CD4-positive, alpha-beta T cell (primary cell): ENCODE measurements around the gene SLC25A1. TPM values are rescaled to one million over a fixed set of nuclear protein-coding genes. Genes with fewer than 3 reads are reported as not detected.

Experiments
- ATAC-seq: fragments of 200-7000 bp; cut with Tn5 transposase; one replicate; pipeline ENCODE4 v1.10.0; 2022; ENCODE audit warnings: mild to moderate bottlenecking; ENCODE audit not compliant: poor library complexity
- CTCF ChIA-PET: fragments of 350-600 bp; sonication (Branson Sonifier 250); formaldehyde crosslinking; loops from one replicate; lab custom pipeline; 2021; ENCODE audit warnings: antibody characterized with exemption, inconsistent platforms; lab: Charles Lee
- POLR2A ChIA-PET: fragments of 350-600 bp; sonication (Branson Sonifier 250); formaldehyde crosslinking; loops from one replicate; lab custom pipeline; 2021; ENCODE audit warnings: antibody characterized with exemption, inconsistent platforms; lab: Charles Lee
- DNase-seq, 14 experiments: peaks; one replicate each; pipeline ENCODE4 v3.0.0-alpha.2; 2013 to 2020; ENCODE audit warnings: mixed read lengths in 2 of 14
- H3K27ac ChIP-seq, 2 donors: one replicate each; pipeline versions ENCODE4 v1.5.1 to v1.7.0; 2013; ENCODE audit warnings: low read length in 2 of 2, low read depth in 1 of 2, mild to moderate bottlenecking in 1 of 2
- H3K27me3 ChIP-seq, 2 experiments: 1 replicate in 1 of 2; 2 replicates in 1 of 2; pipeline versions ENCODE4 v1.6.1 to v1.7.0; 2013; ENCODE audit warnings: low read length in 2 of 2, control low read depth in 1 of 2, mild to moderate bottlenecking in 1 of 2, moderate library complexity in 1 of 2; ENCODE audit not compliant: insufficient read depth in 2 of 2, control insufficient read depth in 1 of 2
- H3K36me3 ChIP-seq: one replicate; pipeline ENCODE4 v1.6.1; 2013; ENCODE audit warnings: low read length, control low read depth; ENCODE audit not compliant: insufficient read depth
- H3K4me1 ChIP-seq: one replicate; pipeline ENCODE4 v1.6.1; 2013; ENCODE audit warnings: low read length, control low read depth; ENCODE audit not compliant: insufficient read depth
- H3K4me3 ChIP-seq: one replicate; pipeline ENCODE4 v1.5.1; 2013; ENCODE audit warnings: mild to moderate bottlenecking, low read length, moderate library complexity
- H3K9me3 ChIP-seq, 2 experiments: 1 replicate in 1 of 2; 2 replicates in 1 of 2; pipeline versions ENCODE4 v1.6.1 to v1.7.0; 2013; ENCODE audit warnings: low read length in 2 of 2, mild to moderate bottlenecking in 2 of 2, control low read depth in 1 of 2, moderate library complexity in 1 of 2; ENCODE audit not compliant: control insufficient read depth in 1 of 2, insufficient read depth in 1 of 2
- H3K27ac Mint-ChIP-seq: one replicate; pipeline ENCODE4 v1.8.0; 2020; ENCODE audit warnings: mixed read lengths
- H3K27me3 Mint-ChIP-seq: one replicate; pipeline ENCODE4 v1.8.0; 2021; ENCODE audit warnings: mixed read lengths
- H3K36me3 Mint-ChIP-seq: one replicate; pipeline ENCODE4 v1.8.0; 2021; ENCODE audit warnings: low read depth, mixed read lengths
- H3K4me1 Mint-ChIP-seq: one replicate; pipeline ENCODE4 v1.8.0; 2021; ENCODE audit warnings: low read depth, mixed read lengths
- H3K4me3 Mint-ChIP-seq: one replicate; pipeline ENCODE4 v1.8.0; 2020; ENCODE audit warnings: mild to moderate bottlenecking, mixed read lengths
- H3K9me3 Mint-ChIP-seq: one replicate; pipeline ENCODE4 v1.8.0; 2020; ENCODE audit warnings: mixed read lengths
- intact Hi-C, 2 experiments: fragments of 100-400 bp; cut with DNase I in 1 of 2; cut with micrococcal nuclease in 1 of 2; formaldehyde crosslinking; loops; one replicate each; pipeline versions ENCODE4 v1.15.1 to v1.9.0; 2023 to 2025; cut with DNase I, micrococcal nuclease
- polyA plus RNA-seq, 2 donors: library from polyadenylated mRNA; unstranded; fragments of 120-200 nt; gene quantifications; one replicate each; pipeline ENCODE4 v1.2.1, GENCODE V29; 2013
- total RNA-seq, 174 experiments: library from RNA in 2 of 174; stranded (reverse) in 2 of 174; gene quantifications; one replicate each; pipeline ENCODE4 v1.2.3 and lab custom pipeline; 2021 to 2026
- TF ChIP-seq, protein P1 (sequence below): fragments of 200-600 bp; IDR thresholded peaks from one replicate; pipeline ENCODE4 v1.8.0; 2022; ENCODE audit warnings: antibody characterized with exemption, mild to moderate bottlenecking

Gene SLC25A1
- total RNA-seq (10 to 100 TPM; 17.6 to 18.0 TPM), total RNA-seq (lab: John Stamatoyannopoulos, UW) (12.3 to 67.5 (median 32.6) reads per million in 172 experiments)
- 22.1 TPM for polyA plus RNA-seq (2013, experiment 1 of 2)
- polyA plus RNA-seq (2013, experiment 2 of 2), result 26.5 TPM

DNA sequence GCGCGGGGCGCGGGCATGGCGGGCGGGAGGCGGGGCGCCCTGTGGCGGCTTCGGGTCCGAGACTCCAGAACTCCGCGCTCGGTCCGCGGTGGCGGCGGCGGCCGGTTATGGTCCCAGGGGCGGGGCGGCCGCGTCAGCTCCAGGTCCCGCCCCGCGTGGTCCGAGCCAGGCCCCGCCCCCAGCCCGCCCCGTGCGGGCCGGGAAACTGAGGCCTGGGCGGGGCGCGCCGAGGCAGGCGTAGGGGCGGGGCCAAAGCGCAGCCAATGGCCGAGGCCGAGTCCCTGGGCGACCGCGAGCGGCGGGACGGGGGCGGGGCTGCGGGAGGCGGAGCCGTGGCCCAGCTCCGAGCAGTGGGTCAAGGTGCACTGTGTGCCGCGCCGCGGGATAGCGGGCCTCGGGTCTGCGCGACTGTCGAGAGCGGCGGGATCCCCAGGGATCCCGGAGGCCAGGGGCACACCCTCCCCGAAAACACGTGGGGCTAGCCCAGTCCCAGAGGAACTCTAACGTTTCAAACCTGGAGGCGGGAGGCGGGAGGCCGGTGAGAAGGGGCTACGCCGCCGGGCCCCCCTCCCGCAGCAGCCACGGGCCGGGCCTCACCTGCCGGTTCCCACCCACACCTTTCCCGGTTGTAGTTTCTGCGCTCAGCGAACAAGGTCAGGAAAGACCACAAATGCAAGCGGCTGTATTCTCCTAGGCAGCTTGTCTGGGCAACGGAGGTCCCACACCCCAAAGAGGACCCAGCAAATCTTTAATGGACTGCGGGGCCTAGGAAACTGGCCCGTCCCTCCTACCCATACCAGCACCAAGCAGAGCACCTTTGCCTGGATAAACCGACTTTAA lies at the start of gene SLC25A1:
SLC25A1 (minus strand) TSS at position 80 of the 840 bp plus-strand sequence; CDS start at position 17, 63 bp downstream.
- intact Hi-C loops, result loop anchor here (1.0 to 5.0 kb wide), 7 partner anchors 34 to 938 kb away; partner anchors contain the start of genes CDC45 (in 1 of the 2), CLTCL1 (in 1 of the 2), DGCR2 (in 1 of the 2) and ESS2 (in 1 of the 2)
- H3K27me3 ChIP-seq, result no peaks in the 10 kb centered on the region
- peak; percentile 26 to 94 (median 74) for DNase-seq
- H3K36me3 ChIP-seq, result peaks cover 3% of the 10 kb centered on the region
- no peaks in the 10 kb centered on the region for H3K27me3 Mint-ChIP-seq
- CTCF ChIA-PET, result interaction anchor here (1.2 to 2.1 kb wide), 4 partner anchors 34 to 299 kb away, joined by 3 to 7 read pairs (median 4); partner anchors contain the start of genes C22orf39 and ESS2
- peak within 1 kb of the TSS; percentile 78 for H3K4me3 ChIP-seq
- no peaks in the 10 kb centered on the region for H3K9me3 ChIP-seq
- H3K4me1 ChIP-seq, result peaks cover 40% of the 10 kb centered on the region
- peaks cover 18% of the 10 kb centered on the region for H3K4me1 Mint-ChIP-seq
- ATAC-seq, result peak; percentile 57
- peak within 1 kb of the TSS; percentile 93 for H3K4me3 Mint-ChIP-seq
- H3K9me3 Mint-ChIP-seq, result no peaks in the 10 kb centered on the region
- peak within 1 kb of the TSS; percentile 14 to 59 for H3K27ac ChIP-seq
- POLR2A ChIA-PET, result interaction anchor here (1.3 to 3.3 kb wide), 4 partner anchors 35 to 300 kb away, joined by 4 to 13 read pairs (median 8); partner anchors contain the start of genes CDC45, ESS2 and UFD1
- TF ChIP-seq, protein P1, sequence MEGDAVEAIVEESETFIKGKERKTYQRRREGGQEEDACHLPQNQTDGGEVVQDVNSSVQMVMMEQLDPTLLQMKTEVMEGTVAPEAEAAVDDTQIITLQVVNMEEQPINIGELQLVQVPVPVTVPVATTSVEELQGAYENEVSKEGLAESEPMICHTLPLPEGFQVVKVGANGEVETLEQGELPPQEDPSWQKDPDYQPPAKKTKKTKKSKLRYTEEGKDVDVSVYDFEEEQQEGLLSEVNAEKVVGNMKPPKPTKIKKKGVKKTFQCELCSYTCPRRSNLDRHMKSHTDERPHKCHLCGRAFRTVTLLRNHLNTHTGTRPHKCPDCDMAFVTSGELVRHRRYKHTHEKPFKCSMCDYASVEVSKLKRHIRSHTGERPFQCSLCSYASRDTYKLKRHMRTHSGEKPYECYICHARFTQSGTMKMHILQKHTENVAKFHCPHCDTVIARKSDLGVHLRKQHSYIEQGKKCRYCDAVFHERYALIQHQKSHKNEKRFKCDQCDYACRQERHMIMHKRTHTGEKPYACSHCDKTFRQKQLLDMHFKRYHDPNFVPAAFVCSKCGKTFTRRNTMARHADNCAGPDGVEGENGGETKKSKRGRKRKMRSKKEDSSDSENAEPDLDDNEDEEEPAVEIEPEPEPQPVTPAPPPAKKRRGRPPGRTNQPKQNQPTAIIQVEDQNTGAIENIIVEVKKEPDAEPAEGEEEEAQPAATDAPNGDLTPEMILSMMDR, result no peak
- H3K27ac Mint-ChIP-seq, result peak within 1 kb of the TSS; percentile 77
- H3K36me3 Mint-ChIP-seq, result no peaks in the 10 kb centered on the region

DNA sequence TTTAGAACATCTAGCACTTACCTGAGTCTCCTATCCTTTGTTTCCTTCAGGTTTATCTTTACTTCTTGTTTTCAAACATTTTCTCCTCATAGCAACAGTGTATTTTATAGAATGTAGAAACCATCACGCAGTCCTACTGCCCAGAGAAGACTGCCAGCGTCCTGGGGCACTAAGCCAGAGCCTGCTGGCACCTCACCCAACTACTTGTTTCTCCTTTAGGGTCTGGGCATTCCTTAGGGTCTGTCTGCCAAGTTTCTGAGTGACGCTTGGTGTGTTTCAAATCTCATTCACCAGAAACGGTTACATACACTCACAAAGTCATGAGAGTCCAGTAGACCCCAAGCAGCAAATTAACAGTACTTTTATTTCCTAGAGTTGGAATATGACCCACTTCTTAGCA lies 49.6 kb upstream of the SLC25A1 start:
- Histone ChIP-seq H3K4me1 (no peaks in the 10 kb centered on the region), H3K27me3 (no peaks in the 10 kb centered on the region), H3K36me3 (no peaks in the 10 kb centered on the region), H3K27ac (no peak overlapping the region), H3K9me3 (no peaks in the 10 kb centered on the region), H3K4me3 (no peak overlapping the region)
- ChIA-PET CTCF (no interaction called here), POLR2A (no interaction called here)
- DNase-seq, result no peak
- Mint-ChIP-seq H3K4me3 (no peak overlapping the region), H3K27ac (no peak overlapping the region), H3K27me3 (no peaks in the 10 kb centered on the region), H3K36me3 (no peaks in the 10 kb centered on the region), H3K4me1 (no peaks in the 10 kb centered on the region), H3K9me3 (no peaks in the 10 kb centered on the region)
- TF ChIP-seq, protein P1, result no peak
- ATAC-seq, result no peak
- intact Hi-C loops, result no loop called here

DNA sequence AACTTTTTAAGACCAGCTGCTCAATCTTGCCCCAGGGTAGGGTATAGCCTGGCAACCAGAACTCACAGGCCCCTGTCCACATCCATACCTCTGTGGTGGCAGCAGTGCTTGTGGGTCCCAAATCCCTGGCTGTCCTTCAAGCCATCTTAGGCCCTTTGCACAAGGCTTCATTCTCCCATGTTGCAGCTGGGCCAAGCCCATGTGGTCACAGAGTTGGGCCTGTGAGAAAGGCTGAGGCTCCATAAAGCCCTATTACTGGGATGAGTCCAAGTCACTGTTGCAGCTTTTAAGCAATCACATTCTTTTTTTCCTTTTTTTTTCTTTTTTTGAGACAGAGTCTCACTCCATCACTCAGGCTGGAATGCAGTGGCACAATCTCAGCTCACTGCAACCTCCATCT lies 47.9 kb upstream of the SLC25A1 start:
- no peaks in the 10 kb centered on the region for H3K36me3 Mint-ChIP-seq
- intact Hi-C loops, result no loop called here
- Histone ChIP-seq H3K36me3 (no peaks in the 10 kb centered on the region), H3K4me3 (no peak overlapping the region), H3K4me1 (no peaks in the 10 kb centered on the region), H3K27me3 (no peaks in the 10 kb centered on the region), H3K27ac (no peak overlapping the region), H3K9me3 (no peaks in the 10 kb centered on the region)
- H3K27me3 Mint-ChIP-seq, result no peaks in the 10 kb centered on the region
- ChIA-PET POLR2A (no interaction called here), CTCF (no interaction called here)
- no peaks in the 10 kb centered on the region for H3K4me1 Mint-ChIP-seq
- DNase-seq (no peak), ATAC-seq (no peak)
- no peaks in the 10 kb centered on the region for H3K9me3 Mint-ChIP-seq
- H3K4me3 Mint-ChIP-seq, result no peak overlapping the region
- H3K27ac Mint-ChIP-seq, result no peak overlapping the region
- TF ChIP-seq, protein P1, result no peak
